Fibroblast of the aortic adventitia (primary cell): ENCODE data around the gene BCAR3. TPM values are rescaled to one million over a fixed set of nuclear protein-coding genes. Genes with fewer than 3 reads are reported as not detected.
A peak's percentile ranks its signal among the peaks of the same experiment; 100 is the strongest.

ENCODE experiments used
- DNase-seq: peaks from one replicate; pipeline ENCODE4 v3.0.0-alpha.2; 2010; ENCODE audit warnings: low read depth
- H3K4me3 ChIP-seq: 2 replicates; pipeline ENCODE4 v1.5.1; 2011; ENCODE audit warnings: low read depth, mild to moderate bottlenecking, control low read depth, low read length, moderate library complexity
- total RNA-seq: library from RNA; depleted of rRNA; stranded (reverse); fragments of >200 nt; gene quantifications from 2 replicates; pipeline ENCODE4 v1.2.3, GENCODE V29; 2012; ENCODE audit warnings: low replicate concordance
- TF ChIP-seq, protein P1 (sequence below): IDR thresholded peaks from 2 replicates; pipeline ENCODE4 v1.5.1; 2011; ENCODE audit warnings: mild to moderate bottlenecking, low read length, control low read depth, inconsistent platforms; ENCODE audit not compliant: insufficient read depth

The BCAR3 gene
- total RNA-seq, 1 donor, result 34.4 TPM

DNA sequence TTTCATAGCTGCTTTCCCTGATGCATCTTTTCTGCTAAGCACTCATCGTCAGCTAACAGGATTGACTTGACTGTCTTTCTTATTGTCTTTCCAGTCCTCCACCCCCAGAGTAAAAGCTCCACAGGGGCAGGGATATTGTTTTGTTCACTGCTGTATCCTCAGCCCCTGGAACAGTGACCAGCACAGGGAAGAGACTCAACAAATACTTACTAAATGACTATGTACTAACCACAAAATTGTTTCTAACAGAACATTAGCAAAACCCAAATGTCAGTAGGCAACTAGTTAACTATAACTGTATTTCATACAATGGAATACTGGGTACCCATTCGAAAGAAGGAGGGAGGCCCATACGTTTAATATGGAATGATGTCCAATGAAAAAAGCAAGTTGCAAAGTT is 53.0 kb downstream of the BCAR3 start:
- no peak for DNase-seq
- no peak overlapping the region for H3K4me3 ChIP-seq
- TF ChIP-seq, protein P1, sequence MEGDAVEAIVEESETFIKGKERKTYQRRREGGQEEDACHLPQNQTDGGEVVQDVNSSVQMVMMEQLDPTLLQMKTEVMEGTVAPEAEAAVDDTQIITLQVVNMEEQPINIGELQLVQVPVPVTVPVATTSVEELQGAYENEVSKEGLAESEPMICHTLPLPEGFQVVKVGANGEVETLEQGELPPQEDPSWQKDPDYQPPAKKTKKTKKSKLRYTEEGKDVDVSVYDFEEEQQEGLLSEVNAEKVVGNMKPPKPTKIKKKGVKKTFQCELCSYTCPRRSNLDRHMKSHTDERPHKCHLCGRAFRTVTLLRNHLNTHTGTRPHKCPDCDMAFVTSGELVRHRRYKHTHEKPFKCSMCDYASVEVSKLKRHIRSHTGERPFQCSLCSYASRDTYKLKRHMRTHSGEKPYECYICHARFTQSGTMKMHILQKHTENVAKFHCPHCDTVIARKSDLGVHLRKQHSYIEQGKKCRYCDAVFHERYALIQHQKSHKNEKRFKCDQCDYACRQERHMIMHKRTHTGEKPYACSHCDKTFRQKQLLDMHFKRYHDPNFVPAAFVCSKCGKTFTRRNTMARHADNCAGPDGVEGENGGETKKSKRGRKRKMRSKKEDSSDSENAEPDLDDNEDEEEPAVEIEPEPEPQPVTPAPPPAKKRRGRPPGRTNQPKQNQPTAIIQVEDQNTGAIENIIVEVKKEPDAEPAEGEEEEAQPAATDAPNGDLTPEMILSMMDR, result no peak

DNA sequence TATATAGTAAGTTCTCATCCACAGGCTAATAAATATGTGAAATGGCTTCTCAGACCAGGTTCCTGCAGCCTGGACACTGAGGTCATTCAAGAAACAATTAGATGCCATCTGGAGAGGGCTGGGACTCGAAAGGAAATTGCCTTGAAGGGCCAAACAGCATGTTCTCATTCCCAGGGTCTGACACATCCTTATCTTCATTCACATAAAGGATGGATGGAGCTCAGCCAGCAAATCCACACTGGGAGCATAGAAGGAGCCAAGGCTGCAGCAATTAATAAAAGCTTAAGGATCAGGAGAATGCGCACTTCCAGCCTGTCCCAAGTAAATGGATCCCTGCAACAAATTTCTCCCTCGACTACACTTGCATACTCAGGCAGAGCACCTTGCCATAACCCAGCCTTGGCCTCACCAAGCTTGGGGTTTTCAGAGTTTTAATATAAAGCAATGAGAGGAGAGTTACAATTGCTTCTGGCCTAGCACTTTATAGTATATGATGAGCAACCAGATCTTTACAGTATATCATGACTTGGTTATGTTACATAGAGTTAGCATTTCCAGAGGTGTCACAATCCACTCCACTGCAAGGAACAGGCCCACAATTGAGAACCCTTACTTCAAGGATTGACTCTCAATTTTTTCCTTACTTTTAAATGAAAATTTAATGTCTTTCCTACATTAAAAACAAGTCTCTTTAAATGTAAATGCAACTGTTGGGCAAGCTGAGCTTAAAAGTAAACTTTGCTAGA is 55.9 kb downstream of the BCAR3 start:
- DNase-seq, result peak; percentile 96
- H3K4me3 ChIP-seq, result no peak overlapping the region
- TF ChIP-seq, protein P1, result no peak

DNA sequence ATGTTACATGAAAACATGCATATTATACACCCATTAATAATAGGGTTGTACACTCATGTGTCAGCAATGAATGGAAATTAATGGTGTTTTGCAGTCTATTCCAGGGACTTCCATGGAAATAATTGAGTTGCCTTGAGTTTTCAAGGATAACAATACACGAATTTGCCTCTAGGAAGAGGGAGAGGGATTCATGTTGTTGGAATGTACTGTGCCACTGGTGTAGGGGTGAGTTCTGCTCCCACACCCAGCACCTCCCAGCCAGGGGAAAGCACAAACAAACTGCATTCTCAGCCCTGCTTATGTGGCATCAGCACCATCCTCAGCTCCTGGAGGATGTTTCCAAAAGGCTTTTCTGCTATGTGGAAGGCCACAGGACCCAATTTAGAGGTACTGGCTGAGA is 57.8 kb downstream of the BCAR3 start:
- DNase-seq, result peak; percentile 80
- TF ChIP-seq, protein P1, result no peak

DNA sequence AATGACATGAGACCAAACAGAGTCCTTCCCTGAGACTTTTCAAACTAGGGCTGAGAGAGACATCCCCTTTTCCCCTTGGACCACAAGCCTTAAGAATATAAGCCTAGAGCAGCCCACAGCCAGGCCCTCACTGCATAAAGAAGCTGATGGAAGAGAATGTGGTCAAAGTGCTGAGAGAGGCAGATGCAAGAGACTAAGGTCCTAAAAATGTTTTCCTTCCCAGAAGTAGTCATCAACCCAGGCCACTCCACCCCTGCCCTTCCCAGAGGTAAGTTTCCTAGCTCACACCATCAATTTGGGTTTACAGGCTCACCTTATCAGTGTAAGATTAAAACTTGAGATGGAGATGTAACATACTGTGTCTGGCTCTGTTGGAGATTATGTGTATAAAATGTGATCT is 58.2 kb downstream of the BCAR3 start:
- no peak overlapping the region for H3K4me3 ChIP-seq
- TF ChIP-seq, protein P1, result no peak
- no peak for DNase-seq

More for the DNA sequence above, 57.8 kb downstream of the BCAR3 start:
- no peak overlapping the region for H3K4me3 ChIP-seq

DNA sequence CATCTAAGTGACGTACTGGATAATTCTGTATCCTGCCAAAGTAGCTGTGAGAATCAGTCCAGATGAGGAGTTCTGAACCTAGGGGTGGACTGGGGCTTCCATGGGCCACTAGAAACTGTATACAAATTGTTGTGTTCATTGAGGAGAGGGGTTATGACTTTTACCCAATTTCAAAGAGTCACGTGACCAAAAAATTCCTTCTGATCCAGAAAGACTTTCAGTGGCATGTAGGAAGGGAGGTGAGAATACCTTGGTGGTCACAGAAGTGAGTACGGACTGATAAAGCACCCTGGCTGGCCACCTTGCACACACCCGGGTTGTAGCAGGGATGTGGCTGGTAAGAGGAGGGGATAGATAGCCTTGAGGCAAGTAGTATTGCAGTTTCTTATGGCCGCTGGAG is 60.4 kb downstream of the BCAR3 start:
- H3K4me3 ChIP-seq, result no peak overlapping the region
- no peak for DNase-seq
- TF ChIP-seq, protein P1, result no peak

DNA sequence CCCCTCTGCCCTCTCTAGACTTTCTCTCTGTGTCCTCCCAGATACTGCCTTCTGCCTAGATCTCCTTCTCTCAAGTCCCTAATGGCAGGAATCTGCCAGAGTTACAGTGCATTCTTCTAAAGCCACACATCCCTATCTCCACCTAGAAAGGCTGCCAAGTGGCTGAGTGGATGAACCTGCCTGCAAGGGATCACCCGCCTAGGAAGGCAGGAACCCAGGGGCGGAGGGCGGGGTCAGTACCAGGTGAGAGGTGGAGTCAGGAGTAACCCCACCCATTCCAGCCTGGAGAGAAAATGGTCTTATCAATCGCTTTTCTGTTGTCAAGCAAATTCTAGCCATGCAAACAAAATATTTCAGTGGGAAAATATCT is 60.8 kb downstream of the BCAR3 start:
- no peak for DNase-seq

More for the DNA sequence above, 60.8 kb downstream of the BCAR3 start:
- TF ChIP-seq, protein P1, result no peak
- no peak overlapping the region for H3K4me3 ChIP-seq
